ENCODE measurements around the gene TRAF1.

TRAF1 gene

DNA sequence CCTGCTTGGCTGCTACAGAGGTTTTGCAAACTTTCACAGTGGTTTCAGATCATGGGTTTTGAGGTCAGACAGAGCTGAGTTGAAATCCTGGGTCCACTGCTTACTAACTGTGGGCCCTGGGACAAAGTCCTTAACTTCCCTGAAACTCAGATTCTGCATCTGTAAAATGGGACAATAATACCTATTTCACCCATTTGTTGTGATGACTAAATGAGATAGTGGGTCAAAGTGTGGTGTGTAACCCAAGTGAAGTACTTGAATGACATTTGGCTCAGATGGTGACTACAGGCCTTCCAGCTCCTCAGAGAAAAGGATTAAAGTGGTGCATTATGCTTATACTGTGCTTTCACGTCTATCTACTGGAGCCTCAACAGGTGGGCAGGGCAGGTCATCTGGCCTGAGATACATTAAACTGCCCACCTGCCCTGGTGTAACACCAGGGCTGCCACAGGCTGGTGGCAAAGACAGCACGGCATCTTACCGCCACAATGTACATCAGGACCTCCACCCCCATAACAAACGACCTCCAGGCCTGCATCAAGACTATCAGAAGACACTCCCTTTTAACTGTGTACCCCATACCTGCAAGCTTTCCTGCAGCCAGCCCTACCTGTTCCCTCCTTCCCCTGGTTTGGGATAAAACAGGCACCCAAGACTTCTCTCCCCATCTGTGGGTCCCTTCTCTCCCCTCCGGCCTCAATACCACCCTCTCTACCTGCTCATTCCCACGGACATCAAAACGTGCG lies 846 bp upstream of the TRAF1 start:
- TF ChIP-seq, protein P1, sequence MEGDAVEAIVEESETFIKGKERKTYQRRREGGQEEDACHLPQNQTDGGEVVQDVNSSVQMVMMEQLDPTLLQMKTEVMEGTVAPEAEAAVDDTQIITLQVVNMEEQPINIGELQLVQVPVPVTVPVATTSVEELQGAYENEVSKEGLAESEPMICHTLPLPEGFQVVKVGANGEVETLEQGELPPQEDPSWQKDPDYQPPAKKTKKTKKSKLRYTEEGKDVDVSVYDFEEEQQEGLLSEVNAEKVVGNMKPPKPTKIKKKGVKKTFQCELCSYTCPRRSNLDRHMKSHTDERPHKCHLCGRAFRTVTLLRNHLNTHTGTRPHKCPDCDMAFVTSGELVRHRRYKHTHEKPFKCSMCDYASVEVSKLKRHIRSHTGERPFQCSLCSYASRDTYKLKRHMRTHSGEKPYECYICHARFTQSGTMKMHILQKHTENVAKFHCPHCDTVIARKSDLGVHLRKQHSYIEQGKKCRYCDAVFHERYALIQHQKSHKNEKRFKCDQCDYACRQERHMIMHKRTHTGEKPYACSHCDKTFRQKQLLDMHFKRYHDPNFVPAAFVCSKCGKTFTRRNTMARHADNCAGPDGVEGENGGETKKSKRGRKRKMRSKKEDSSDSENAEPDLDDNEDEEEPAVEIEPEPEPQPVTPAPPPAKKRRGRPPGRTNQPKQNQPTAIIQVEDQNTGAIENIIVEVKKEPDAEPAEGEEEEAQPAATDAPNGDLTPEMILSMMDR (IDR thresholded peaks at IDR 0.05) = no peak

DNA sequence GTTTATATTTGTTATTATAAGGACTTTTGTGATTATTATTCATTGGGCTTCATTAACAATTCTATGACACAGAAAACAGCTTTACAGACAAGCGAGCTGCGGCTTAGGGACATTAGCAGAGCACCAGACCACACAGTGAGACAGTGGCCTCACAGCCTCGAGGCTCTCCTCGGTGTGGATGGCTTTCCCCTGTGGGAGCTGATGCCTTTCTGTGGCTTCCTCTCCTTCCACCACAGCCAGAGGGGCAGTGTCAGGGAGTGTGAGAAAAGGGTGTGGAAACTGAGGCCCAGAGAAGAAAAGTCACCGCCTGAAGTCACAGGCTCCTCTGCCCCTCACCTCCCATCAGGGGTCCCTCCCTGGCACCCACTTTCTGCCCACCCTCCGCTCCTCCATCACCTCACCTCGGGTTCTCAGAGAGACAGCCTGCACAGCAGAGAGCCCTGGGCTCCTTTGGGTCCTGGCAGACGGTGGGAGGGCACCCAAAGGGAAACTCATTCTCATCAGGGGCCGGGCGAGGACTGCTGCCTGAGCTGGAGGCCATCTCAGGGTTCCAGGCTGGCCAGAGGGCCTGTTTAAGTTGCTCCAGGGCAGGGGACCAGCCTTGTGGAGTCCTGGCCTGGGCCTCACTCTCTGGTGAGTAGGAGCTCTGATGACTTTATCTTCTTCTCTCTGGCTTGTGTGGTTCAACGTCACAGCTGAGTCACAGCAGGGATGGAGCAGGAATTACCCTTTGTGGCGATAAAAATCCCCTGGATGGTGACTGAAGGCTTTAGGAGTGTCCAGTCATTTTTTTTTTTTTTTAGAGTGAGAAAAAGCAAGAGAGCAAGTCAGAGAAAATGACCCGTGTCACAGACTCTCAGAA lies 830 bp downstream of the TRAF1 start:
- TF ChIP-seq, protein P1 (IDR thresholded peaks at IDR 0.05) = no peak

DNA sequence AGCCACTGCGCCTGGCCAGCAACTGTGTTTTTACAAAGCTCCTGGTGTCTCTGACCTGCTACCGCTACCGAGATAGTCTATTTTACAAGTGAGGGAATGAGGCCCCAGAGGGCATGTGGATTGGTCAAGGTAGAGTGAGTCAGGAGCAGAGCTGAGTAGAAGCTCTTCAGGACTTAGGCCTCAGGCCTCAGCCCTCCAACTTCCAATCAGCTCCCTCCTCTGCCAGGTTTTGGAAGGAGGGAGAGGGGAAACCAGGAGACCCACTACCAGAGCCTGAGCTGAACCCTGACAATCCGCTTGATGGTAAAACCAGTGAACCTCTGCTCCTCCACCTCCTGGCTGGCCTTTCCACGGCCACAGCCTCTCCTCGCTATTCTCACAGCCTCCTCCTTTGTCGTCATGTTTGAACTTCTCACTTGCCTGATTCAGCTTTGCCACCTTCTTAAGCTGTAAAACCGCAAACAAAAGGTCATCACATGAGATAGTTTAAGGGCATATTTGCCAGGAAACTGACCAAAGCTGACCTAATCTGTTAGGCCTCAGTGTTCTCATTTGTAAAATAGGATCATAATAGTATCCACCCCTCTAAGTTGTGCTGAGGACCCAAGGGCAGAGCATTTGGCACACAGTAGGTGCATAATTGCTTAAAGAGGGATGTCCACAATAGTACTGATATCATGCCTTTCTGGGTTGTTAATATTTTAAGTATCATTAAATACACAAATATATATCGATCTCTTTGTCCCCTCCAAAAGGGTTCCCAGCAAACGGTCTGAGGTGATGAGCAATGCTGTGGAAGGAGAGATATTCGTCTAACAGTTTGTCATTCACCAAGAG lies 1.7 kb downstream of the TRAF1 start:
- TF ChIP-seq, protein P1 (IDR thresholded peaks at IDR 0.05) = no peak

DNA sequence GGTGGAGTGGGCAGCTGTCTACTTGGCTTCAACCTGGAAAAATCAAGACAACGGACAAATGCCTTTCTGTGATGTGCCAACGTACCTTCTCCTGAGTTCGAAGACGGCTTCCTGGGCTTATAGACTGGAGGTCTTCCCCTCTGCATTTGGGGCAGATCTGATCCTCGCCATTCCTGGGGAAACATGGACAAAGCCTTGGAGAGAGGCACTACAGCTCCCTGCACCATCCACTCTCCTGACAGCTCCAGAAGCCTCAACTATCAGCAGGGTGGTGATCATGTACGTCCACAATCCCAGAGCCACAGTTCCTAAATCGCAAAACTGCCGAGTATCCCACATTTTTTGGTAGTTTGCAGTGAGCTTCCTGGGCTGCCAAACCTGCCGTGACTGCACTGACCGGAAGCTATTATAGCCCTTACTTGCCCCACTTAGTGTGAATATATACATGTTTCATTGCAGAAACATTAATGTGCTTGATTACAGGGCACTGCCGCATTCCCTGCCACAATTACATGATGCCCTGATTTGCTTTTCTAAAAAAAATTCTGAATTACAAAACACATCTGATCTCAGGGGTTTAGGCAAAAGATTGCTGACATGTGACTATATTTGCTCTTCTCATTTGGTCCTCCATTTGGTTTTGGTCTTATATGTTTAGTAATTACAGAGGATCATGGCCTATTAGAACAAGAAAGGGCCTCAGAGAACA lies 2.8 kb downstream of the TRAF1 start:
- TF ChIP-seq, protein P1 (IDR thresholded peaks at IDR 0.05) = no peak

DNA sequence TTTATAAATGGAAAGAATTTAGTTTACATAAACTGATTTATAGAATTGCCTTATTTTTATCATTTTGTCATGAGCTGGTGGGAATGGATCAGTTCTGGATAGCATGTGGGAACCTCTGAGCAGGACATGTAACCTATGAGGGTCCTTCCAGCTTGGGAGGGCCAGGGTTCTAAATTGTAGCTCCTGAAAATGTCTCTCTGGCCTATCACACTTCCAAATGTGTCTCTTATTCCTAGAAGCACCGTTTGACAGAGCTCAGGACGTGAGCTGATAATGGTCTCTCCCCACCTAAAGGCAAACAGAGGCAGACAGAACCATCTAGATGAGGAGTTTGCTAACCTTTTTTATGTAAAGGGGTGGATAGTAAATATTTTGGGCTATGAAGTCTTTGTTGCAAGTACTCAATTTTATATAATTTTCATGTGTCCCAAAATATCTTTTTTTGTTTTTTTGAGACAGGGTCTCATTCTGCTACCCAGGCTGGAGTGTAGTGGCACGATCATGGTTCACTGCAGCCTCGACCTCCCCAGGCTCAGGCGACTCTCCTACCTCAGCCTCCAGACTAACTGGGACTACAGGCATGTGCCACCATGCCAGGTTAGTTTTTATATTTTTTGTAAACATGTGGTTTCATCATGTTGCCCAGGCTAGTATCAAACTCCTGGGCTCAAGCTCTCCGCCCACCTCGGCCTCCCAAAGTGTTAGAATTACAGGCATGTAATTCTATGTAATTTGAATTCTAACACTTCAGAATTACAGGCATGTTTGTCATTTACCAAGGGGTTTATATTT lies 4.0 kb downstream of the TRAF1 start:
- TF ChIP-seq, protein P1 (IDR thresholded peaks at IDR 0.05) = no peak

DNA sequence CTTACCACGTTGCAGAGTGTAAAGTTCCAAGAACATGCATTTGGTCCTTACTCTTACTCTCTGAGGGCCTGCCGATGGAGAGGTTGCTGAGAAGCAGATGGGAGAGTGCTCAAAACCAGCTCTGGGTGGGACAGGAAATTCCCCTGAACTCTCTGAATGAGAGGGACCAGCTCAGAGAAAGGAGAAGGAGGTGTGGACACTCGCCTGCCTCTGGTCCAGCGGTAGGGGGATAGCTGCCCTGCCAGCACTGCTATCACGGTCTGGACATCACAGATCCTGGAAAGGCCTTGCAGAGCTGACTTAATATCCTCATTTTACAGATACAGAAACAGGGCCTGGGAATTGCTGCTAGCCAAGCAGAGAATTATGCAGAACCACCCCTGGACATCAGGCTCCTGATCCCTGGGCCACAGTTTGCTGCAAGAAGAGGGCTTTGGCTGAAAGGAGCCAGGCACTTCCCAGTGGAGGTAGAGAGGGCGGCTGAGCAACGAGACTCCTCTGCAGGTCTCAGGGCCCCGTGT lies 4.9 kb downstream of the TRAF1 start:
- TF ChIP-seq, protein P1 (IDR thresholded peaks at IDR 0.05) = no peak
